ENCODE results near the gene DDX51.
"Not testable (repeated sequence)": the region's sequence is repeated elsewhere in the genome, so short reads cannot be mapped to it uniquely, and the experiment has no call there.

The DDX51 gene

GRCh38 chr12:132153501-132154340 lies 9.6 kb upstream of the DDX51 start:
- DNase-seq, result peak; percentile 74

- no peak for DNase-seq
Observed at GRCh38 chr12:132152953-132153352, 8.8 kb upstream of the DDX51 start.

GRCh38 chr12:132152411-132152821 lies 8.3 kb upstream of the DDX51 start:
- DNase-seq, result no peak

GRCh38 chr12:132151766-132152410 lies 7.8 kb upstream of the DDX51 start:
- no peak for DNase-seq

- DNase-seq, result no peak
Observed at GRCh38 chr12:132151145-132151765, 7.1 kb upstream of the DDX51 start.

- DNase-seq, result no peak
Observed at GRCh38 chr12:132150780-132151144, 6.6 kb upstream of the DDX51 start.

- not testable (repeated sequence) for DNase-seq
Observed at GRCh38 chr12:132149526-132149925, 5.4 kb upstream of the DDX51 start.

- DNase-seq, result no peak
Observed at GRCh38 chr12:132148368-132149045, 4.4 kb upstream of the DDX51 start.

- DNase-seq, result no peak
Observed at GRCh38 chr12:132147423-132148367, 3.6 kb upstream of the DDX51 start.

- no peak for DNase-seq
Observed at GRCh38 chr12:132146772-132147422, 2.8 kb upstream of the DDX51 start.

GRCh38 chr12:132146098-132146497 lies 2.0 kb upstream of the DDX51 start:
- DNase-seq, result no peak

- no peak for DNase-seq
Observed at GRCh38 chr12:132145334-132145733, 1.2 kb upstream of the DDX51 start.

GRCh38 chr12:132144810-132145168 lies 670 bp upstream of the DDX51 start:
- no peak for DNase-seq

- DNase-seq, result no peak
Observed at GRCh38 chr12:132143336-132144071, 615 bp downstream of the DDX51 start.

- no peak for DNase-seq
Observed at GRCh38 chr12:132142679-132143335, 1.3 kb downstream of the DDX51 start.

- no peak for DNase-seq
Observed at GRCh38 chr12:132141976-132142678, 2.0 kb downstream of the DDX51 start.

- no peak for DNase-seq
Observed at GRCh38 chr12:132140918-132141841, 2.9 kb downstream of the DDX51 start.

GRCh38 chr12:132140501-132140900 lies 3.6 kb downstream of the DDX51 start:
- DNase-seq, result no peak
